ENCODE measurements around the gene SCART1.
"Not testable (repeated sequence)": the region's sequence is repeated elsewhere in the genome, so short reads cannot be mapped to it uniquely, and the experiment has no call there.

The SCART1 gene

GRCh38 chr10:133474027-133474426, 20.3 kb downstream of the SCART1 start:
- DNase-seq (ENCODE audit: low spot score) = no peak

- no peak for DNase-seq (ENCODE audit: low spot score)
These were observed 21.1 kb downstream of the SCART1 start for GRCh38 chr10:133474665-133475424.

GRCh38 chr10:133475425-133475734, 21.6 kb downstream of the SCART1 start:
- no peak for DNase-seq (ENCODE audit: low spot score)

- no peak for DNase-seq (ENCODE audit: low spot score)
These were observed 22.3 kb downstream of the SCART1 start for GRCh38 chr10:133475821-133476640.

GRCh38 chr10:133476641-133476990, 22.9 kb downstream of the SCART1 start:
- DNase-seq (ENCODE audit: low spot score) = no peak

GRCh38 chr10:133481086-133481643, 27.4 kb downstream of the SCART1 start:
- no peak for DNase-seq (ENCODE audit: low spot score)

- no peak for DNase-seq (ENCODE audit: low spot score)
These were observed 27.9 kb downstream of the SCART1 start for GRCh38 chr10:133481657-133482056.

GRCh38 chr10:133484818-133485217, 31.1 kb downstream of the SCART1 start:
- DNase-seq (ENCODE audit: low spot score) = no peak

GRCh38 chr10:133487085-133487484, 33.3 kb downstream of the SCART1 start:
- DNase-seq (ENCODE audit: low spot score) = no peak

GRCh38 chr10:133488354-133488753, 34.6 kb downstream of the SCART1 start:
- no peak for DNase-seq (ENCODE audit: low spot score)

GRCh38 chr10:133489816-133490588, 36.3 kb downstream of the SCART1 start:
- DNase-seq (ENCODE audit: low spot score) = no peak

GRCh38 chr10:133493562-133493961, 39.8 kb downstream of the SCART1 start:
- not testable (repeated sequence) for DNase-seq (ENCODE audit: low spot score)

GRCh38 chr10:133497363-133497762, 43.6 kb downstream of the SCART1 start:
- not testable (repeated sequence) for DNase-seq (ENCODE audit: low spot score)

- not testable (repeated sequence) for DNase-seq (ENCODE audit: low spot score)
These were observed 45.4 kb downstream of the SCART1 start for GRCh38 chr10:133499176-133499575.

- not testable (repeated sequence) for DNase-seq (ENCODE audit: low spot score)
These were observed 47.2 kb downstream of the SCART1 start for GRCh38 chr10:133500897-133501296.

- DNase-seq (ENCODE audit: low spot score) = no peak
These were observed 56.0 kb downstream of the SCART1 start for GRCh38 chr10:133509700-133510099.

- no peak for DNase-seq (ENCODE audit: low spot score)
These were observed 57.7 kb downstream of the SCART1 start for GRCh38 chr10:133511408-133511807.

- DNase-seq (ENCODE audit: low spot score) = no peak
These were observed 58.3 kb downstream of the SCART1 start for GRCh38 chr10:133511907-133512528.

GRCh38 chr10:133515471-133515870, 61.7 kb downstream of the SCART1 start:
- no peak for DNase-seq (ENCODE audit: low spot score)

GRCh38 chr10:133516057-133516456, 62.3 kb downstream of the SCART1 start:
- no peak for DNase-seq (ENCODE audit: low spot score)

GRCh38 chr10:133518517-133518916, 64.8 kb downstream of the SCART1 start:
- DNase-seq (ENCODE audit: low spot score) = not testable (repeated sequence)

All from AG08396 (cell line).